ENCODE data around the gene TMED4.
A peak's percentile ranks its signal among the peaks of the same experiment; 100 is the strongest.
"Not testable (repeated sequence)": the region's sequence is repeated elsewhere in the genome, so short reads cannot be mapped to it uniquely, and the experiment has no call there.

The TMED4 gene

DNA sequence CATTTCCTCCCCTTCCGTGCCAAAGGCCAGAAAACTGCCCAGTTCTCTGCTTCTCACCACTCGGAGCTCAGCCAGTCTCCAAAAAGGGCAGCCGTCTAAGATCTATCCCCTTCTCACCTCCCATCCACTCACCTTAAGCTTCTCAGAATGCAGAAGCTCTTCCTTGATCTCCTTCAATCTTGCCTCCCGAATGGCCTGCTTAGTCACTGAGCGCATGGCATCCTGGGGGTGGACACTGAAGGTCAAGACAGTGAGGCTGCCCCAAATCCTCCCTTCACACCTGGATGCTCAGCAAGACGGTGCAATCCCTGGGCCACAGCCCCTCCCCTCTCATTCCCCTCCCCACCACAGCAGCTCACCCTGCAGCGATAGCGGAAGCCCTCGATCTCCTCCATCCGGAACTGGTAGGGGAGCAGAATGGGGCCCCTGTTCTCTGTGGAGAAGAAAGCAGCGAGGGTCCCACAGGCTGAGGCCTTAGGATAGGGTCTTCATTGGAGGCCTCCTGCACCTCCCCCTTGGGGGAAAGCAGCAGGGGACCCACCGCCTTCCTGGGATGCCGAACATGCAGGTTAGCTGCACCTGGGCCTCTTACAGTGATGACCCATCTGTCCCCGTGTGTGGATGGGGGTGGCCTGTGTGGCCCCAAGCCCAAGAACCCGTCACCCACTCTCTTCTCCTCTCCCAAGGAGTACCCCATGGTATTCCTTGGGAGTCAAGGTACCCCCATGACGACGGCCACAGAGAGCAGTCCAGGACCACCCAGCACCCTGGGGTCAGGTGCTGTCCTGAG is 13.1 kb downstream of the TMED4 start:
- no peak for DNase-seq (ENCODE audit: low read depth, low spot score)

GRCh38 chr7:44567884-44568283 is 14.1 kb downstream of the TMED4 start:
- DNase-seq (ENCODE audit: low read depth, low spot score), result no peak

DNA sequence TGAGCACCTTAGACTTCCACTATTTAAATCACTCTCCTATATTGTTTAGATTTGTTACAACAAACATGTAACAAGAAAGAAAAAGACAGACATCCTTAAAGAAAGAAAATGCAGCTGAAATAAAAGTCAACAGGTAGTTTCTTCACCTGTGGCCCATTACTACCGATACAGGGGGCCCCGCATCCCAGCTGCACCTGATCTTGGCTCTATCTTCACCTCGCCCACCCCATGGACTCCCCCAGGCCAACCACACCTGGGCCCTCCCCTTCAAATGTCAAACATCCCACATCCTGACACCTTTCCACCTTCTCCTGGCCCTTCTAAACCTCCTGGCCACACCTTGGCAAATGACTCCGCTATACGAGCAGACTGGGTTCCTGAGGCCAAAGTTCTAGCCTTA is 15.4 kb downstream of the TMED4 start:
- DNase-seq (ENCODE audit: low read depth, low spot score), result no peak

GRCh38 chr7:44565795-44566559 is 16.1 kb downstream of the TMED4 start:
- DNase-seq (ENCODE audit: low read depth, low spot score), result no peak

DNA sequence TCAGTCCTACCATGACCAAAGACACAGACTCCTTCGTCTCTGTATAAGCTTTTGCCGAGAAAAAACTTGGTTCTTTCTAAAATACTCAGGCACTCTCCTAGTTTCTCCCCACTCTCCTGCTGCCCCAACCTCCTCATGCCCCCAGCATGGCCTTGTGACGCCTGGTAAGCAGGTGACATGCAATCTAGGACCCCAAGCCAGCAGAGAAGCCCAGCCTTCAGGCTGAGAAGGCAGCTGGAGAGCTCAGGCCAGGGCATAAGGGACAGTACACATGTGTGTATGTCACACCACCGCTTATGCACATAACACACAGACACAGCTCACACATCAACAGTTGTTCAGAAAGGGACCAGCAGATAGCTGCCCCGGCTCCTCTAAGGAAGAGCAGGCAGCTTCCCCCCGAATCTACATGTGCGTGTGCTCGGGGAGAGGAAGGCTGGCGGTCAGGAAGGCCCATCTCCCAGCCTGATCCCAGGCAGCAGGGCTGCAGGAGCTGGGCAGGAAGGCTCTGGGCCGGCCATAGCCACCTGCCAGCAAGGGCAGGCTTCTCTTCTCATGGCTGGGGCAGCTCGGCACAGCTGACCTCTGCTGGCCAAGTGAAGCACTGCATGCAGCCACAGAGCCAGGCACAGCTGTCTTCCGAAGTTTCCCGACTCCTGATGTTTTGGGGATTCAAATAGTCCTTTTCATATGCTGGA is 16.8 kb downstream of the TMED4 start:
- peak; percentile 78 for DNase-seq (ENCODE audit: low read depth, low spot score)

DNA sequence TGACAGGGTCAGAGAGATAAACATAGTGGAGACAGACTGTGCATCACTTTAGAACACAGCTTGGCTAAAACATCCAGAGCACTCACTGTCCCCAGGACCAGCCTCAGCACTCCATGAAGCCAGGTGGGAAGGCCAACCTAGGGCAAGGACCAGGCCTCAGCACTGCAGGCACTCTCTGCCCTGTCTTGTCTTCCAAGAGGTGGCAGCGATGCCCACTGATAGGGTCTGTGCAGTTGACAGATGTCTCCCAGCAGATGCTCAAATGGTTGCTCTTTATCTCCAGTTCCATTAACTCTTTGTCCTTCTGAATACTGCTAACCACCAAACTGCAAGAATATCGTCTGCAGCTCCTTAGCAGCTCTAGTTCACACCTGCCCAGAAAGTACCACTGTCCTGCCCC is 17.4 kb downstream of the TMED4 start:
- DNase-seq (ENCODE audit: low read depth, low spot score), result no peak

DNA sequence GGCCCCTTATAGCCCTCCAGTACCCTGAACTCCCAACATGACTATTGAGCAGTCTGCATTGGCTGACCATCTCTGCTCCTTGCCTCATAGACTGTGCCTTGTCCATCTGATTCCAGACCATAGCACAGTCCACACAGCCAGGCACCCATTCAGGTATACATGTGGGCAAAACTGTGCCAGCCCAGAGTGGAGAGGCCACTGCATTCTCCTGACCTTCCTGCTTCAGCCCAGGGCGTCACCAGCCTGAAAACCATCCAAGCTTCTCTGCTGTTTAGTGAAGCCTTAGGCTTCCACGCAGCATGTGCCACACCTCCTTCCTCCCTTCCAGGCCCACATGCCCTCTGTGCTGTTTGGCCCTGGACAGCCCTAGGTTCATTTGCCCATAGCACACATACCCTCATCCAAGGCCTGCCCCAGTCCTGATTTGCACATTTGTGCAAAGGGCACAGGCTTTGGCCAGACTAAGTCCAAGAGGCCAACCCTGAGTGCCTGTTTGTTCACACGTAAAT is 18.8 kb downstream of the TMED4 start:
- no peak for DNase-seq (ENCODE audit: low read depth, low spot score)

- not testable (repeated sequence) for DNase-seq (ENCODE audit: low read depth, low spot score)
Observed at GRCh38 chr7:44562622-44562962, 19.4 kb downstream of the TMED4 start.

DNA sequence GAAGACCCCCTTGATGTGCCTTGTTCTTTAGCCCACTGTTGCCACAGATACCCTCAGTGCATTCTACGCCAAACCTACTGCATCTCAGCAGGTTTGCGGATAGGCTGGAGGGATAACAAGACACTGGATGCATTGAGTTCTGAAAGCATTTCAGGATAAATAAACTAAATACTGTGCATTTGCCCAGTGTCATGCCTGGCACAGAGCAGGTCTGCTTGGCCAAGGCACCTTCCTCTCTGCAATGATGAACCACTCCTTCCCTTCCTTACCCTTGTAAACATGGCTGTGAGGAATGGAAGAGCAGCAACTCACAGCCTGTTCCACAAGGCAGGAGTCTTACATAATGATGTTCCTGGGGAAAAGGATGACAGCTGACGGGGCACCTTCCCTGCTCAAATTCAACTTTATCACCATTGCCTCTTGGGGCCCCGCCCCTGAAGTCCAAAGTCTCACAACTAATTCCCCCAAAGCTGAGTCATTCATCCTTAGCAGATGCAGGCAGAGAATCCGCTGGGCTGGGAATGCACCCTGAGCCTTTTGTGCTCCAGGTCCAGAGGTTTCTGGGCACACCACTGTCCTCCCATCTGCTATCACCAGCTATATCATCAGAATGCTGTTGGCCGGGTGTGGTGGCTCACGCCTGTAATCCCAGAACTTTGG is 19.9 kb downstream of the TMED4 start:
- peak; percentile 39 for DNase-seq (ENCODE audit: low read depth, low spot score)

GRCh38 chr7:44561481-44561880 is 20.6 kb downstream of the TMED4 start:
- DNase-seq (ENCODE audit: low read depth, low spot score), result no peak

DNA sequence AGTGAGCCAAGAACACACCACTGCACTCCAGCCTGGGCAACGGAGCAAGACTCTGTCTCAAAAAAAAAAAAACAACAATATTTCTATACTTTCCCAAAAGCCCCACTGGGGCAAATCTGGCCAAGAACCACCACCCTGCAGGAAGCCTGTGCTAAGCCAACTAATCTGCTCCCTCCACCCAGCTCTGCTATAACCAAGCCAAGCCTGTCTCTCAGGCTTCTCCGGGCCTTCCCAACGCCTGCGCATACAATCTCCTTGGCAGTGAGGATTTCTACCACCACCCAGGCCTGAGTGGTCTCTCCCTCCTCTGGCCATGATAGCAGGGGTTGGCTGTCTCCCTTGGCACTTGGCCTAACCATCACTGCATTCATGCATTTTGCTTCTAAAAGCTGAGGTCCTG is 22.5 kb downstream of the TMED4 start:
- no peak for DNase-seq (ENCODE audit: low read depth, low spot score)

DNA sequence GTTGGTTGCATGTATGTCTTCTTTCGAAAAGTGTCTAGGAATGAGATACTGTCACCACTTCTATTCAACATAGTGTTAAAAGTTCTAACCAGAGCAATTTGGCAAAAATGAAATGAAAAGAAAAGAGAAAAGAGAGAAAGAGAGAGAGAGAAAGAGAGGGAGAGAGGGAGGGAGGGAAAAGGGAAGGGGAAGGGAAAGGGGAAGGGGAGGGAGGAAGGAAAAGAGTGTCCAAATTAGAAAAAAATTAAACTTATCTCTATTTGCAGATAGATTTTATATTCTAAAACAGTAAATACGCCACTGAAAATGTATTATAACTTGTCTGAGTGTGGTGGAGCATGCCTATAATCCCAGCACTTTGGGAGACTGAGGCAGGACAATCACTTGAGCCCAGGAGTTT is 24.5 kb downstream of the TMED4 start:
- no peak for DNase-seq (ENCODE audit: low read depth, low spot score)

- no peak for DNase-seq (ENCODE audit: low read depth, low spot score)
Observed at GRCh38 chr7:44555350-44555749, 26.7 kb downstream of the TMED4 start.

- DNase-seq (ENCODE audit: low read depth, low spot score), result not testable (repeated sequence)
Observed at GRCh38 chr7:44552473-44553005, 29.5 kb downstream of the TMED4 start.

GRCh38 chr7:44549457-44549856 is 32.6 kb downstream of the TMED4 start:
- no peak for DNase-seq (ENCODE audit: low read depth, low spot score)

DNA sequence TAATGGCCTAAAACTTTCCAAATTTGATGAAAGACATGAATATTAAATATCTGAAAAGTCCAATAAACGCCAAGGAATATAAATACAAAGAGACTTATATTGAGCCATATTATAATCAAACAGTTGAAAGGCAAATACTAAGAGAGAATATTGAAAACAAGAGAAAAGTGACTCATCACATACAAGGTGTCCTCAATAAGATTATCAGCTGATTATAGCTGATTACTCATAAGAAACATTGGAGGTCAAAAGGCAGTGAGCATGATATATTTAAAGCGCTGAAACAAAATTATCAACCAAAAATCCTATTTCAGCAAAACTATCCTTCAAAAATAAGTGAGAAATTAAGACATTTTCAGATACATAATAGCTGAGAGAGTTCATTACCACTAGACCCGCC is 33.1 kb downstream of the TMED4 start:
- DNase-seq (ENCODE audit: low read depth, low spot score), result no peak

DNA sequence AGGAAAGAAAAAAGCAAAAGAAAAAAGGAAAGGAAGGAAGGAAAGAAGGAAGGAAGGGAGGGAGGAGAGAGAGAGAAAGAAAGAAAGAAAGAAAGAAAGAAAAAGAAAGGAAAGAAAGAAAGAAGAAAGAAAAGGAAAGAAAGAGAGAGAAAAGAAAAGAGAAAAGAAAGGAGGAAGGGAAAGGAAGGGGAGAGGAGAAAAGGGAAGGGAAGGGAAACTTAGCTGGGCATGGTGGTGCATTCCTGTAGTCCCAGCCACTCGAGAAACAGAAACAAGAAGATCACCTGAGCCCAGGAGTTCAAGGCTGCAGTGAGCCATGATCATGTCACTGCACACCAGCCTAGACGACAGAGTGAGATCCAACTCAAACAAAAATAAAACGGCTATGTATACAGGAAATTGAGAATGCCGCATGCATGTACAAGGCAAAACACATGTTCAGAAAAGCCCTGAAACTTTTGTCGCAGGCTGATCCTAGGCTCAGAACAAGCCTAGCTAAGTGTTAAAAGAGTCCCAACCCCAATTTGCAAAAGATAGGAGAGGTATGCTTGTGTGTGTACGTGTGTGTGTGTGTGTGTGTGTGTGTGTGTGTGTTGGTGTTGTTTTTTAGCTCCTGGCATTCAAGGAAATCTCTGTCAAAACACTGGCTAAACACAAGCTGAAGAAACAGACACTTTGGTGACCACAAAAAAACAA is 34.3 kb downstream of the TMED4 start:
- DNase-seq (ENCODE audit: low read depth, low spot score), result no peak

DNA sequence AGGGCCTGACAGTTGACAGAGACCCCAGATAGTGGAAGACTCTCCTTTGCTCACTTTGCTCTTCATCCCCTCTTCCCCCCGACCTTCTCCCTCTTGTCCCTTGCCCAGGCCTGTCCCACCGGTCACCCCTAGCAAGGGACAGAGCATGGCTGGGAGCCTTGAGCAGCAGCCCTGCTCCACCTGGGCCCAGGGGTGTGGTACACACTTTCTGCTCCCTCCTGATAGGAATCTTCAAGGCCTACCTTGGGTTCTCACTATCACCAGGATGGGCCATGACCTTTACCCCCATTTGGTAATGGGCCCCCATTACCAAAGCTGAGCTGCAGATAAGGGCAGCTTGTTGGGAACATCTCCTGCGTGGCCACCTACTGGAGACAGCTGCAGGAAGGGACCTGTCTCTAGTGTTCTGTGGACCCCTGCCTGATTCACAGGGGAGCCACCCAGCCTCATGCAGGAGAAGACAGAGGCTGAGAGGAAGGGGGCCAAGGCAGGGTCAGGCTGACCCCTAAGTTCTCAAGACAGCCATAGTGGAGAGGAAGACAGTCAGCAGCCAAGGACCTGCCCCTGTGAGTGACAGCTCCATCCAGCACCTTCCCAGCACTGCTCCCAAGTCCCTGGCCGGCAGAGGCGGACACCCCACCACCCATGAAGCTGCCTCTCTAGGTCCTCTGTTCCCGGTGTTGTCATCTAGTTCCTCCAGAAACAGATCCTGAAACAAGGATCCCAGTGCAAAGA is 40.0 kb downstream of the TMED4 start:
- no peak for DNase-seq (ENCODE audit: low read depth, low spot score)

DNA sequence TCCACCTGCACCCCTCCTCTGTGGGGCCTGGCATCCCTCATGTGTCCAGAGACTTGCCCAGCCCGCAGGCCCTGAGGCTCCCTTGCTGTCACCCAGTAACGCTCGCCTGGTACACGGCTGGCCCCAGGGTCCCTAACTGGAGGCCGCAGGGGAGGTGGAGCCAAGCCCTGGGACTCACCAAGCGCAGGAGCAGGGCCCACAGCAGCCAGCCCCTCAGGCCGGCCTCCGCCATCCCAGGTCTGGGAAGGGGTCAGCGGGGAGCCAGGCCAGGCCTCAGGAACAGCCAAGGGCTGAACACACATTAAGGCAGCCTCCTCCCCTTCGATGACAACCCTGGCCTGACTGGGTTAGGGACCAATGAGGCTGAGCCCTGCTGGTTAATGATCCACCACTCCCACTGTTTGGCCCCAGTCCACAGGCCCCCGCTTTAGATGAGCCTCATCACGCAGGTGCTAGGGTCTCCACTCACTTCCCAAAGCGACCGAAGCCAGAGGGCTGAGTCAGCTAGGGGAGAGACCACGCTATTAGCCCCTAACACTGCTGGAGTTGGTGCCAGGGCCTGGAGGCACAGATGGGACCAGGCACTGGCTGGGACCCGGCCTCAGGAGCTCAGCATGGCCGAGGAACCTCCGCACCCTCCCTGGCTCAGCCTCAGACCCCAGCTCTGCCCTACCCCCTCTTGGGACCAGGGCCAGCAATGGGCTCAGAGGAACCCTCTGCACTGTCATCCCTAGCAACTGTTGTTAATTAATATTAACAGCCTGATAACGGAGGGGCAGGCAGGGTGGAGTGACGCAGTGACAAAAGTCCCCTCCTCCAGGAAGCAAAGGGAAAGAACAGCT is 40.8 kb downstream of the TMED4 start, which contains the start of gene NPC1L1:
Gene NPC1L1 (minus strand): TSS at position 303 of the 842 bp plus-strand sequence. CDS start 71 bp downstream, at position 232.
- no peak for DNase-seq (ENCODE audit: low read depth, low spot score)
